Hindlimb muscle (tissue), 1 donor: Measurements from ENCODE around the gene AREG. TPM values are rescaled to one million over a fixed set of nuclear protein-coding genes. Genes with fewer than 3 reads are reported as not detected.

ENCODE experiments used
- DNase-seq: peaks from one replicate; pipeline ENCODE4 v3.0.0-alpha.2; 2013
- polyA plus RNA-seq: library from polyadenylated mRNA; unstranded; fragments of 120-200 nt; gene quantifications from one replicate; pipeline ENCODE4 v1.2.1, GENCODE V29; 2013; ENCODE audit not compliant: insufficient read length

AREG gene
- polyA plus RNA-seq, 1 donor, result 0.21 TPM

DNA sequence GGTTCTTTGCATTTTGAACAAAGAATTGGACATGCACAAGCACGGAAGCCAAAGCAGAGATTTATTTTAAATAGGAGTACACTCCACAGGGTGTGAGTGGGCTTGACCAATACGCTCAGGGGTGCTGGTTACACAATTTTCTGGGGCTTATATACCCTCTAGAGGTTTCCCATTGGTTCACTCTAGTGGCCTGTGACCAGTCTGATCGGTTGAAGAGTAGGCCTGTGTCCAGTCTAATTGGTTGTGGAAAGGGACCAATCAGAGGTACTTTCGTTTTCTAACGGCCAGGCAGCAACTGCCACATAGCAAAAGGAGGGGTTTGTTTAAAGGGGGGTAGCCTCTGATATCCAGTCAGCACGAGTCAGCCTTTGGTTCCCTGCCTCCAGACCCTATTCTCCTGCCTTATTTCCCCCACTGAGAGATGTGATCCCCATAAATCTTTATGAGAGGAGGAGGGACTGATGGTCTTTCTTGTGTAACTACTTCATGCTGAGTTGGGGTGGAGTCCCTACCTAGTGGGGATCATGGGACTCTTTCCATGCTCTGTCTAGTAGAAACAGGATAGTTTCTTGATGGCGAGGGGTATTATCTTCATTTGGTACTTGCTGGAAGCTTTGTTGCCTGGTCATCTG is 11.3 kb upstream of the AREG start:
- DNase-seq, result no peak

DNA sequence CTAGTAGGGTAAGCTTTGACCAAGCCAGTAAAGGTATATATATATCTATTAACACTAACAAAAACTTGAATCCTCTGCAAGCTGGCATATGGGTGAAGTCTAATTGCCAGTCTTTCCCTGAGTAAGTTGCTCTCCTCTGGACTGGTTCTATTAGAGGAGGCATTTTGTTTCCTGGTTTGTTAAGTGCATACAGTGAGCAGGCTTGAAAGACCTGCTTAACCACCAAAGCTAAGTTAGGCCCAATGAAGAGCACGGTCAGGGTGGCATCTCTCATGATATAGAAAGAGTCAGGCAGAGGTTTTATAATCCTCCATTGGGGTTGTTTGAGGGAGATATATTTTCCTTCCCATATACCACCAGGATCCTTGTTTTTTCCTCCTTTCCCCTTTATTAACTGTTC is 9.6 kb upstream of the AREG start:
- DNase-seq, result no peak

DNA sequence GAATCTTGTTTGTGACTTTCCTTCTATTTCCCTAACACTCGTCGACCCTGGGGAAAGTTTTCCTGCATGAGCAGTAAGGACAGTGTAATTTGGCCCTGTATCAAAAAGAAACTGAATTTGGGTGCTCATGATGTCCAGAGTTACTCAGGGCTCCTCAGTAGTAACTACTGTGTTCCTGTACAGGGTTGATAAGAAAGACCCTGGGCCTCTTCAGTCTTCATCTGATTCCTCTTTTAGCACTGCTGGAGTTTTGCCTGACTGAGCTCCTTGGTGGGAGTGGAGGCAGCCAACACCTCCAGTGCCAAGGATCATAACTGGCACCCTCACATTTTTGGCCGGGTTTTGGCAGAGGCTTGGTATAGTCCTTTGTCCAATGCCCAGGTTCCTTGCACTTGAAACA is 7.1 kb upstream of the AREG start:
- no peak for DNase-seq

DNA sequence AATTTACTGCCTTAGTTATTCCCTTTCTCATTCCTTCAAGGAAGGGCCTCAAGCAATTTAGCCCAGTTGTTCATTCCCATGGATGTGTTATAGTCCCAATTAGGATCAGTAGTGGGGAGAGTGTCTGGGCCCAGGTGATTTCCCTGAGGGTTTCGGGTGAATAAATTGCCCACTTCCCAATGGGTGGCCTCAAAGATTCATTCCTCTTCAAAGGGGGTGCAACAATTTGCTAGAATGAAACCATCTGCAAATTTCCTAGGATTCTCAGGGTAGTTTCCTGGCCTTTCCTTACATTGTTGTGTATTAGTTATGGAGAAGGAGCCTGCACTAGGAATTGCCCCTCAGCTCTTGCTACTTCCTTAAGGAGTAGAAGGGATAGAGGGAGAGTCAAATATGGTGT is 6.3 kb upstream of the AREG start:
- no peak for DNase-seq

DNA sequence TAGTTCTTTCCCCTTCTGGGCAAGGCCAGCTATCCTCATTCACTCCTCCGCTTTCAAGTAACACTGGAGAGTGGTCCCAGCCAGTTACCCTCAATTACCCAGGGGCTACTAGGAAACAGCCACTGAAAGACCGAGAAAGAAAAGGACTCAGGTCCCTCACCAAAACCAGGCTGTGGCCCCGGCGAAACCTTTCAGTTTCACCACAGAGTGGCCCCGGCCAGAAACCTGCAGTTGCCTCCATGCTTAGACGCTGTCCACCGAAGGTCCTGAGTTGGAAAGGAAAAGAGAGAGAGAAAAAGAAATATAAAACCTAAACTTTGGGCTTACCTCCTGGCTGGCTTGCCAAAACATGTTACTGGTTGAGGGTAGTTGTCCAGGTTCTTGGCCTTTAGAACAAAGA is 5.0 kb upstream of the AREG start:
- DNase-seq, result no peak

DNA sequence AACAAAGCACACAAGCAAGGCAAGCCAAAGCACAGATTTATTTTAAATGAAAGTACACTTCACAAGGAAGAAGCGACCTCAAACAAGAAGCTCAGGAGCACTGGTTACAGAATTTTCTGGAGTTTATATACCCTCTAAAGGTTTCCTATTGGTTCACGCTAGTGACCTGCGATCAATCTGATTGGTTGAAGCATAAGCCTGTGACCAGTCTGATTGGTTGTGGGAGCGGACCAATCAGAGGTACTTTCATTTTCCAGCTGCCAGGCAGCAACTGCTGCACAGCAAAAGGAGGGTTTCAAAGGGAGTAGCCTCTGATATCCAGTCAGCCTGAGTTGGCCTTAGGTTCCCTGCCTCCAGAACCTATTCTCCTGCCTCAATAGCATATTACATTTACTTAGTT is 4.6 kb upstream of the AREG start:
- DNase-seq, result no peak

DNA sequence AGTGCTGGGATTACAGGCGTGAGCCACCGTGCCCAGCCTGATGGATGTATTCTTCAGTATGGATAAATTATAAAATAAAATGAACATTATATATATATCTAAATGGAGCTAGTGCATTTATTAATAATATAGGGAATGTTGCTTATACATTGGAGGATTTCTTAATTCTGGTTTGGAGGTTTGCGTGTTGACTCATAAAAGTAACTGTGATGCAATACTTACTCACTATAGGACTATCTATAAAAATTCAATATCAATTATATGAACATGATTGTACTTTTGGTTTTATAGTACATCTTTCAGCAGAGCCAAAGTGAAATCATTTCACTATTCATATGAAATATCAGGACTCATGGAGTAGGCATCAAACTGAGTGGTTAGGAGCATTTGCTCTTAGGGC is 3.2 kb upstream of the AREG start:
- DNase-seq, result no peak

DNA sequence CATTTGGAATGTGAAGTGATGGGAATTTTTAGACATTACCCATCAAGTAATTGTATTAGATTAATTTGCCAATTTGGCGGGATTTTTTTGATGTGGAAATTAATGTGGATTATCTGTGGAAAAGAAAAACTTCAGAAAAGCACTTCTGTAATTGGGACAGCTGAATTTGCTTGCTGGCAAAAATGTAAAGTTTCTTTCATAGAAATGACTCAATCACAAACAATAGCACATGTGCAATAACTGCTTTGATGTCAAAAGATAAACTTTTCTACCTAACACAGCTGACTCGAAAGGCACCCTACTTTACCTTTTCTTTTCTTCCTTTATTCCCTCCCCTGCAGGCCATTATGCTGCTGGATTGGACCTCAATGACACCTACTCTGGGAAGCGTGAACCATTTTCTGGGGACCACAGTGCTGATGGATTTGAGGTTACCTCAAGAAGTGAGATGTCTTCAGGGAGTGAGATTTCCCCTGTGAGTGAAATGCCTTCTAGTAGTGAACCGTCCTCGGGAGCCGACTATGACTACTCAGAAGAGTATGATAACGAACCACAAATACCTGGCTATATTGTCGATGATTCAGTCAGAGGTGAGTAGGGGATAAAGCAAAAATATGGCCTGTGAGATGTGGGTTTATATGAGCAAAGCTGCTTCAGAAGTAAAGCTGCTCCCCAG is 1.4 kb downstream of the AREG start:
- DNase-seq, result no peak

DNA sequence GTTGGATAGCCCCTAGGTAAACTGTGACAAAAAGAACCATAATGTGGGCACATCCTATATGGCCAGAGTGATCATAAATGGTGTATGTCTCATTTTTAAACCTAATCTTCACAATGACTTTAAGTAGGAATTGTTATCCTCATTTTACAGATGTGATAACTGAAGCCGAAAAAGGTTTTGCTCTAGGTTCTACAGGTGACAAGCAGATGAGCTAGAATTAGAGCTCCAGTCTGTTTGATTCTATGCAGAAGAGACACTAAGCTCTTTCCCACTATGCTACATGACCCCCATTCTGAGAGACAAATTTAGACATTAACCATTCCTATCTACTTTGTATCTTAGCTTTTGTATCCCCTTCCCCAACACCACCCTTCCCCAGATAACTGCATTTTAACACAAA is 2.0 kb downstream of the AREG start:
- DNase-seq, result no peak

DNA sequence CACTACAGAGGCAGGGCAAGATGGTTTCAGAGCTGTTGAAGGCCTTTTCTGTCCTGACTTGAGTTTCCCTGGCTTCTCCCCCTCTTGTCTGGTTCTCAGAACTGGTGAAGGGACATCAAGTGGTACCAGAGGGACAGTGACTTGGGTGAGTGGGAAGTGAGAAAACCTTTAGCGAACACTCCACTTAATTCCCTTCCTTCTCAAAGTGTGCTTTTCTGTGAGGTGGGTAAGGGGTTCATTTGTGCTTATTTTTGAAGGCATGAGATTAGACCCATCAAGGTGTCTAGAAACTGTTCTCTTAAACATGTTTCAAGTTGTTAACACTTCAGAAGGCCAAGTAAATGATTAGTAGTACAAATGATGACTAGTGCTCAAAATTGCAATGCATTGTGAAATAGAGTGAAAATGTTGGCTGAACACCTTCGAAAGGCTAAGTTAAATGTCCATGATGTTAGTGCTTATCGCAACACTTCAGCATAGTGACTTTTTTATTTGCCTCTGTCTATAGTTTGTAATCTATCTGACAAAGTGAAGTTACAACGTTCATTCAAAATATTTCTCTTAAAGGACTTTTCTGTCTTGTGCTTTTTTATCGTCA is 2.8 kb downstream of the AREG start:
- DNase-seq, result no peak

DNA sequence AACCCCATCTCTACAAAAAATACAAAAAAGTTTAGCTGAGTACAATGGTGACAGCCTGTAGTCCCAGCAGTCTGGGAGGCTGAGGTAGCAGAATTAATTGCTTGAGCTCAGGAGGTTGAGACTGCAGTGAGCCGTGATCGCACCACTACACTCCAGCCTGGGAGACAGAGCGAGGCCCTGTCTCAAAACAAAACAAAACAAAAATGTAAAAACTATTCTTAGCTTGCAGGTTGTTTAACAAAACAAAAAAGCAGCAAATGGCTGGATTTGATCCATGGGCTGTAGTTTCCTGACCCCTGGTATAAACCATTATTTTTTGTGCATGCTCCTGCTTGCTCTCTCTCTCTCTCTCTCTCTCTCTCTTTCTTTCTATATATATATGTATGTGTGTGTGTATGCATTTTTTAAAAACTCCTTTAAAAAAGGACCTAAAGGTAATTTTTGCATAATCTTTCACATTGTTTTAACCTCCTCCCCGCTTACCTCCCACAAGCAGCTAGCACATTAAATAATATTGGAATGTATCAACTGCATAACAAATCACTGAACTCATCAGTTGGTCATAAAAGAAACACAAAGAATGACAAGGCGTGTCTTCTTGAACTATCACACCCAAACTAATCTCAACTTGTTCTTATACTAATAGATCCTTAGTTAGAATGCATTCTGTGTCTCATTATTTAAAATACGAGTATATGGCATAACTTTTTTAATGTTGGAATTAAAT is 4.8 kb downstream of the AREG start:
- no peak for DNase-seq

DNA sequence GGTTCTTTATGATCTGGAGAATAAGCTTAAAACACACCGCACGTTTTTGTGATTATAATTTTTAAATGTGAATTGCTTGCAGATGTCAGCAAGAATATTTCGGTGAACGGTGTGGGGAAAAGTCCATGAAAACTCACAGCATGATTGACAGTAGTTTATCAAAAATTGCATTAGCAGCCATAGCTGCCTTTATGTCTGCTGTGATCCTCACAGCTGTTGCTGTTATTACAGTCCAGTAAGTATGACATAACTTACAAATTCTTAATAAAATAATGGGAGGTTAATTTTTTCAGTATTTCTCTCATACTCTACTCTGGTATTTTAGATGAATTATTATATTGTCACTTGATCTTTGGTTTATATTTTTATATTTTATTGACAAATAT is 5.4 kb downstream of the AREG start:
- no peak for DNase-seq

DNA sequence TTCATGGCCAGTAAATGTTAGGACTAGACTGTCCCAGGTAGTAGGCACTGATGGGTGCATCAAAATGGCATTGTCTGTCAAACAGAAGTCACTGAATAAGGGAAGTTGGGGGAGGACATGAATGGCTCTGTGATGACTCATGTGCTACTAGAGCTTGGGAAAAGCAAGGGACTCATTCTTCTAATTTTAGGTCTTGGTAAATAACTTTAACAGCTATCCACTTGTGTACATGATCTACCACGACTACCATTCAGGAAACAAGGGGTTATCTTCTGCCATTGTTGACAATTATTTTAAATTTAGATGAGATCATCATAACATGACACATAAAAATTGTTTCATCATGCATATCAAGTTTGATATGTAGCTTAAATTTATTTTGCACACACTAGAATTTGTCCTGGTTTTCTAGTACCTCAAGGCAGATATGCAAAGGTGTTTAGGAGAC is 6.3 kb downstream of the AREG start:
- DNase-seq, result no peak

DNA sequence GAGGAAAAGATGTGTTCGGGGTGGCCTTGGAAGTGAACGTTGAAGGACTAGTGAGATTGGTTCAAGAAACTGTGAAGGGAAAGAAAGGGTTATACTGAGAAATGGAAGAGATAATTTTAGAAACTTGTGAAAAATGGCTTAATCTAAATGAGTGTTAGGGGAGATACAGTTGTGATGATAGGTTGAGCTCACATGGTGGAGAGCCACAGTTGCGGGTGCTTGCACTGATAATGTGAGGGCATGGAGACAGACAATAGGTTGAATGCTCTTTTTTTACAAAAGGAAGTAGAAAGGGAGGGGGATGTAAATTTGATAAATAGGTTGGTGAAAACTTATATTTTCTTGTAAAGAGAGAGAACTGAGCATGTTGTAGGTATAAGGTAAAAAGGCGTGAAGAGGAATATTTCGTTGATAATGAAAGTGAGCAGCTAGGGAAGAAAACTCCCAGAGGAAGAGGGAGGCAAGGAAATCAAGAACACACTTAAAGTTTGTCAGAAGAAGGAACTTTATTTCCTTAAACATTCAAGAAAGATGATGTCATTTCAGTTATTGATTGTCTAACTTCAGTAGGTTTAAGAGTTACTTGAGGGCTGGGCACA is 8.2 kb downstream of the AREG start:
- DNase-seq, result no peak

DNA sequence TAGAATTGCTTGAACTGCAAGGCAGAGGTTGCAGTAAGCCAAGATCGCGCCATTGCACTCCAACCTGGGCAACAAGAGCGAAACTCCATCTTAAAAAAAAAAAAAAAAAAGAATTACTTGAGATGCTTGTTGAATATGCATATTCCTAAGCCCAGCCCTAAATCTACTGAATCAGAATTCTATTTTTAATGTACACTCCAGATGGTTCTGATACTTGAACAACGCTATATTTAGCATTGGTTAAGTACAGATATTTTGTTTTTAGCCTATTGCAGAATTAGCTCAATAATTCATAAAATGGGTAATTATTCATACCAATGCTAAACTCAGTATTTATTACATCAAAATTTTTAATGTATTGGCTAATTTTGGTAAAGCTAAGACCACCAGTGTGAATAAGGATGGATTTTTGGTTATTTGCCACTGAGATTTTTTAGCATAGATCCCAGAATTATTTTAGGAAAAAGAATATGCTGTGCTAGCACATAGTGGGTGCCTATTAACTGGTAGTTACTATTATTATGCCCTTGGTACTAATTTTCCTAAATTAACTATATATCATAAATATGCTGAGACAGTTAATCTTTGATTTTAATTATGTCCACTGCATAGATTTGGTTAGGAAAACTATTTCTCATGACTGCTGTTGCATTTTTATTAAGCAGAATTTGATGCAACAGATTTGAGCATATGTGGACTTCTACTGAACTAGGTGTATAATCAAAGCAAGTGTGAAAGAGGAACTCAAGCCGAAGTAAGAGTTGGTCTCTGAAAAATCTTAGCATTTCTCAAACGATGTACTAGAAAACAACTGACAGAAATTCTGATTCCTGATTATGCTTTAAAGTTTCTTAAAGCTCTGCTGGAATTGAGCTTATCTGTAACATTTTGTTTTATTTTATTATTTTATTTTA is 9.2 kb downstream of the AREG start:
- DNase-seq, result no peak

DNA sequence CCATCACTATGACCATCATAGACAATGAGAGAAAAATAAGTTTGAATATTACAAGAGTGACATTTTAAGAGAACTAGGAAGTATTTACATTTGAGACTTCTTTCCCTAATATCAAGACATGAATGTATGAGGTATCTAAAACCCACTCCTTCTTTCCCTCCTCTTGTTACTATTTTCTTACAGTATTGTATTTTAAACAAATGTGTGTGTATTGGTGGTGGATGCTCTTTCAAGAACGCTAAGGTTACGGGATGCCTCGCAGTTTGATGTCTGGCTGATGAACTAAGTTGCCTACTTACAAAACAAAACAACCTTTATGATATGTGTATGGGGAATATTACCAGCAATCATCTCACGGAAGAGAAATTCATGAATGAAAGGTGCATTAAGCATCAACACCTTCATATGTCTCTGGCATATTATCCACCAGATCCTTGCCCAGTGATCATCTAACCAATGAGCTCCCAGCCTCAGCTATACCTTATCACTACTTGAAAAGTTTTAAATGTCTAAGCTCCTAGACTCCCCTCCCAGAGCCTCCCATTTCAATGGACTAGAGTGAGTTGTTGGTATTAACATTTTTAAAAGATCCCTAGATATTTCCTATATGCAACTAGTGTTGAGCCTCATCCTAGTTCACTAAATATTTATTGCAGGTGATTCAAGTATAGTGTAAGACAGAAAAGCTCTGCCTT is 10.6 kb downstream of the AREG start:
- no peak for DNase-seq

DNA sequence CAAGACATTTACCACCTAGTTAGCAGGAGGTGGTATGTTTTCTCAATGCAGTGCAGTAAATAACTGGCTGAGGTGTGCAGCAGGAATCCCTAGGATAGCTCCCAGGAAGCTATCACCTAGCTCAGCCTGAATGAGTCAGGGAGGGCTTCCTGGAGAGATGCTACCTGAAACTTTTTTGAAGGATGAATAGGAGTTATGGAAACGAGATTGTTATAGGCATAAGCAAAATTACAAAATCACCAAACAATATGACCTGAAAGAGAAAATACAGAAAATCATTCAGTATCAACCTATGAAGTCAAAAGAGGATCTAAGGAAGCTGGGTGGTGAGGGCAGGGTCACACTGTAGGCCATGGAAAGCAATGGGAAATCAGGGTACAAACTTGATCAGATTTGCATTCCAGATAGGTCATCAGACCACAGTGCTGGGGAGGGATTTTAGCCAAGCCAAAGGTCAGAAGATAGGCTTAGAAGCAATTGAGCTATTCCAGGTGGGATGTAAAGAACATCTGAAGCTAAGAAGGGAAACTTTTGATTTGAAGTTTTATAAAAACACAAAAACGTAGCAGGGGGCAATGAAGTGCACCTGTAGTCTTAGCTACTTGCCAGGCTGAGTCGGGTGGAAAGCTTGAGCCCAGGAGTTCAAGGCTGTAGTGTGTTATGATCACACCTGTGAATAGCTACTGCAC is 11.3 kb downstream of the AREG start:
- DNase-seq, result no peak

DNA sequence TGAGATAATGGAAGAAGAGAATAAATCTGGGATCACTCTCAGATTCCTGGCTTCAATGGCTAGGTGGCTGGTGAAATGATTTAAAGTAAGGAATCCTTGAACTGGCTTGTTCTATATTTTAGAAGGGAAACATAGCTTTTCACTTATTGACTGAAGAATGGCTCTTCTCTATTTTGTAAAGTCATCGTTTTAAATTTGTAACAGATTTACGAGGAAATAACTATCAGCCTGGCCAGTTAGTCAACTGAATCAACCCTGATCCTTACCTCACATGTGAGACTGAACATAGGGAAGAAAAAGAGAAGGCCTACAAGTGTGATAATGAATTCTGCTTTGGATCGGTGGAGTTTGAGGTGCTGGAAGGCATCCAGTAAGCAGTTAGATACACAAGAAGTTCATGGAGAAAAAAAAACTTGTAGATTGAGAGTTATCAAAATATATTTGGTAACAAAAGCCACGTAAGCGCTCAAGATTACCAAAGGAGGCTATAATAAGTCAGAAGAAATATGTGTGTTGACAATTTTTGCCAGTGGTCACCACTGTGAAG is 12.0 kb downstream of the AREG start:
- DNase-seq, result no peak

DNA sequence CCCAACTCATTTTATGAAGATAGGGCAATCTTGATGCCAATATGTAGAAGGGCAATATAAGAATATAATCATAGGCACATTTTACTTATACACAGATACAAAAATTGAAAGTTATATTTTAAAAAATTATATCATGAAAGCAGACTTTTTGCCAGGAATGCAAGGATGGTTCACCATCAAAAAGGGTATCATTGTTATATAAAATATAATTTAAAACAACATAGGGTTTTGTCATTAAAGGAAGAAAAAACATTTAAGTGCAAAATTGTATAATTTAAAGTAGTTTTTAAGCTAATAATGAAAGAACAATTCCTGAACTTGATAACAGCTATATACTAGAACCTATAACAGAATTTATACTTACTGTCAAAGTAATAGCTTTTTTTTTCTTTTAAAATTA is 15.9 kb downstream of the AREG start:
- DNase-seq, result no peak

DNA sequence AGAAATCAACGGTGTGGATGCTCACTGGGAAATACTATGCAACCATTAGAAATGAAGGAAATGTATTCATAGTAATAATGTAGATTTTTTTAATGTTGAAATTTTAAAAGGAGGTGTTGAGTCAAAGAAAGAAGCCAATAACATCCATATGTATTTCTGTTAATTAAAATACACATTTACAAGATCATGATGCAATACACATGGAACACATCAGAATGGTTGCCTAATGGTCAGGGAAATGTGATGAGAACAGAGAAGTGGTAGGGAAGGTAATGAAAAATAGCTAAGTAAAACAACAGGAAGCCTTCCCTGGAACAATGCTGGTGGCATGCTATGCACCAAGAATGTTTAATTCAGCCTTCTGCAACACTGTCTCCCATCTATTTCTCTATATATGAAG is 18.2 kb downstream of the AREG start:
- DNase-seq, result no peak

DNA sequence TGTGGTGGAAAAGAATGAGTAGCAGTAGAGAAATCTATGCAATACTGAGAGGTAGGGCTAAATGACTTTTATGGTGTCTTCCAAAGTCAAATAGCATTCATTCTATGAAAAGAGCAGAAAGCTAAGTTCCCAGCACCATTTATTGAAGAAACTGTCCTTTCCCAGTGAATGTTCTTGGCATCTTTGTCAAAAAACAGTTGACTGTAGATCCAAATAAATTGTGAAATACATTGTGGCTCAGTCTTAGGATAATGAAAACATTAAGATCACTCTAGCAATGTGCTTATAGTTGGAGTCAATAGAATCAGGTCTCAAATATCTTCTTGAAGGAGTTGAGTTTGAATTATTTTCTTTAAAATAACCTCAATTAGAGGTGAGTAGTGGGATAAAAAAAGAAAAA is 19.4 kb downstream of the AREG start:
- no peak for DNase-seq
